K562 (cell line): Measurements from ENCODE around the gene IFNGR2. TPM values are rescaled to one million over a fixed set of nuclear protein-coding genes. Genes with fewer than 3 reads are reported as not detected.

Source experiments
- ATAC-seq: fragments of 200-7000 bp; cut with Tn5 transposase; 3 replicates; pipeline ENCODE4 v1.9.1; 2020; ENCODE audit warnings: moderate library complexity
- BruUV-seq: library from RNA; stranded (reverse); fragments of 400-500 nt; replicated peaks from 2 replicates; lab custom pipeline; 2021; lab: Mats Ljungman, UMichigan
- CTCF ChIA-PET: fragments of 300-600 bp; formaldehyde crosslinking; extraction: SDS; loops from one replicate; lab custom pipeline; 2021; ENCODE audit warnings: low intra/inter-chr PET ratio; lab: Yijun Ruan, JAX
- POLR2A ChIA-PET: fragments of 300-600, 350-650 bp; sonication (Branson Sonifier 250); formaldehyde crosslinking; extraction: SDS; loops from one replicate; lab custom pipeline; 2021; ENCODE audit warnings: antibody characterized with exemption, inconsistent platforms; lab: Yijun Ruan, JAX
- DNase-seq, 4 experiments: peaks; one replicate each; pipeline versions ENCODE4 v3.0.0 to v3.0.0-alpha.2; 2011 to 2018; ENCODE audit warnings: low spot score in 3 of 4, mixed read lengths in 3 of 4; ENCODE audit errors: extremely low read depth in 1 of 4
- FAIRE-seq: peaks from 2 replicates; lab custom pipeline; 2011; peaks lifted over from hg19 to GRCh38; lab: Jason Lieb, UNC
- H2AFZ ChIP-seq: 2 replicates; pipeline ENCODE4 v1.6.0; 2011; ENCODE audit warnings: low read depth, low read length, control low read depth, inconsistent platforms
- H3K27ac ChIP-seq: fragments of 200-600 bp; 3 replicates; pipeline ENCODE4 v1.8.0; 2011; ENCODE audit warnings: low read depth, mild to moderate bottlenecking, control low read depth, inconsistent platforms, low read length, moderate library complexity, mixed read lengths; ENCODE audit errors: extremely low read depth
- H3K27me3 ChIP-seq, 2 experiments: fragments of 300-600 bp in 1 of 2; 2 replicates in 1 of 2; 3 replicates in 1 of 2; pipeline versions ENCODE4 v1.6.0 to v1.8.0; 2011; ENCODE audit warnings: inconsistent platforms in 2 of 2, low read length in 2 of 2, mild to moderate bottlenecking in 1 of 2, mixed read lengths in 1 of 2, moderate library complexity in 1 of 2; ENCODE audit not compliant: control insufficient read depth in 2 of 2, insufficient read depth in 2 of 2
- H3K36me3 ChIP-seq: fragments of 300-600 bp; 3 replicates; pipeline ENCODE4 v1.8.0; 2011; ENCODE audit warnings: mild to moderate bottlenecking, low read length, inconsistent platforms; ENCODE audit not compliant: control insufficient read depth, insufficient read depth
- H3K4me1 ChIP-seq, 2 experiments: fragments of 200-600 bp in 1 of 2; replicated peaks in 1 of 2; 2 replicates in 1 of 2; 3 replicates in 1 of 2; pipeline versions ENCODE4 v1.5.1 to v1.8.0; 2011; ENCODE audit warnings: inconsistent platforms in 2 of 2, low read length in 2 of 2, mild to moderate bottlenecking in 1 of 2, mixed read lengths in 1 of 2, moderate library complexity in 1 of 2; ENCODE audit not compliant: control insufficient read depth in 2 of 2, insufficient read depth in 2 of 2
- H3K4me2 ChIP-seq: 2 replicates; pipeline ENCODE4 v1.6.1; 2011; ENCODE audit warnings: low read length, control low read depth, inconsistent platforms, mixed read lengths; ENCODE audit not compliant: insufficient read depth
- H3K4me3 ChIP-seq: fragments of 200-600 bp; sonication (generic), shearing (Covaris generic); 2 replicates; pipeline ENCODE4 v1.5.1; 2016; ENCODE audit warnings: control low read depth, inconsistent platforms
- H3K79me2 ChIP-seq: fragments of 200-600 bp; 3 replicates; pipeline ENCODE4 v1.8.0; 2011; ENCODE audit warnings: low read length, inconsistent platforms; ENCODE audit not compliant: control insufficient read depth, insufficient read depth
- H3K9ac ChIP-seq, 2 experiments: 2 replicates each; pipeline versions ENCODE4 v1.6.0 to v1.6.1; 2011; ENCODE audit warnings: low read depth in 2 of 2, low read length in 2 of 2, control low read depth in 1 of 2, inconsistent platforms in 1 of 2, mild to moderate bottlenecking in 1 of 2, mixed read lengths in 1 of 2; ENCODE audit not compliant: insufficient read depth in 1 of 2
- H3K9me1 ChIP-seq: one replicate; pipeline ENCODE4 v1.6.0; 2011; ENCODE audit warnings: inconsistent platforms, mild to moderate bottlenecking, low read length, moderate library complexity; ENCODE audit not compliant: control insufficient read depth, insufficient read depth
- H3K9me3 ChIP-seq: replicated peaks from 2 replicates; pipeline ENCODE4 v1.5.1; 2011; ENCODE audit warnings: low read depth, low read length, inconsistent platforms; ENCODE audit not compliant: control insufficient read depth, insufficient read depth
- H4K20me1 ChIP-seq: replicated peaks from 2 replicates; pipeline ENCODE4 v1.6.1; 2011; ENCODE audit warnings: low read length, inconsistent platforms, mixed read lengths; ENCODE audit not compliant: control insufficient read depth, insufficient read depth
- OTX1 ChIP-seq: fragments of 450-650 bp; formaldehyde crosslinking; IDR thresholded peaks from 2 replicates; pipeline ENCODE4 v1.4.0; 2022; ENCODE audit warnings: mild to moderate bottlenecking
- PRDM10 ChIP-seq: fragments of 450-650 bp; IDR thresholded peaks from 2 replicates; pipeline ENCODE4 v1.6.1; 2018; ENCODE audit not compliant: partially characterized antibody
- RBM15 ChIP-seq: fragments of 200-400 bp; formaldehyde crosslinking; IDR thresholded peaks from 2 replicates; pipeline ENCODE4 v1.6.1; 2018; ENCODE audit warnings: mild to moderate bottlenecking, low read length, moderate library complexity; ENCODE audit not compliant: insufficient read depth
- SPI1 ChIP-seq: IDR thresholded peaks from 2 replicates; pipeline ENCODE4 v1.6.1; 2011; ENCODE audit warnings: low read depth, low read length, control low read depth, borderline replicate concordance
- TBP ChIP-seq: optimal IDR thresholded peaks from 2 replicates; pipeline ENCODE3; 2011; ENCODE audit warnings: low read depth, low read length, improper control_type of control experiment
- XRCC4 ChIP-seq: IDR thresholded peaks from one replicate; pipeline ENCODE4 v1.6.1; 2011; ENCODE audit not compliant: insufficient read depth, insufficient read length; ENCODE audit errors: extremely low read depth
- ZFP36 ChIP-seq: fragments of 150-350 bp; IDR thresholded peaks from 2 replicates; pipeline ENCODE4 v1.6.1; 2018; ENCODE audit warnings: low read length, low read depth; ENCODE audit not compliant: partially characterized antibody
- WGBS: fragments of 100-300 bp; shearing (Covaris generic); methylation state at CpG from one replicate; pipeline ENCODE4 v1.1.6; 2016; ENCODE audit warnings: low coverage, mixed read lengths; ENCODE audit not compliant: insufficient coverage; ENCODE audit errors: missing lambda C conversion rate; 5-methylcytosine and 5-hydroxymethylcytosine counted together
- in situ Hi-C: fragments of 300-500 bp; cut with MboI; formaldehyde crosslinking; loops from 4 replicates; pipeline ENCODE4 v1.15.0; 2018; ENCODE audit warnings: inconsistent platforms, mixed read lengths
- intact Hi-C: fragments of 100-400 bp; cut with micrococcal nuclease; formaldehyde crosslinking; loops from 2 replicates; pipeline ENCODE4 v1.14.2; 2022
- polyA plus RNA-seq, 8 experiments: library from polyadenylated mRNA; depleted of rRNA in 4 of 8; stranded (reverse) in 5 of 8; unstranded in 3 of 8; fragments of >200 nt; fragmentation: Nextera tagmentation in 2 of 8; fragmentation: Illumina TruSeq in 1 of 8; extraction: Ambion mirVana in 2 of 8; extraction: Trizol in 1 of 8; gene quantifications; 2 replicates each; pipeline versions ENCODE4 v1.2.1 to v1.2.3, GENCODE V29; 2011 to 2014; ENCODE audit warnings: inconsistent platforms in 1 of 8, missing spikeins in 1 of 8
- total RNA-seq, 7 experiments: library from RNA; depleted of rRNA in 6 of 7; stranded (reverse); fragments of >200 nt in 6 of 7; fragmentation: Illumina TruSeq in 2 of 7; extraction: Trizol in 2 of 7; gene quantifications; 2 replicates each; pipeline versions ENCODE4 v1.2.1 to v1.2.3, GENCODE V29; 2011 to 2021; ENCODE audit warnings: low replicate concordance in 1 of 7

The IFNGR2 gene
- total and polyA plus RNA-seq, 9 of the 15 experiments (the other 6 are each of a cell fraction or from before 2014, with no cell fraction given), result 6.7 to 58.0 (median 28.5) TPM

GRCh38 chr21:33395891-33396331 lies 7.3 kb upstream of the IFNGR2 start:
- ATAC-seq (no peak), FAIRE-seq (no peak), DNase-seq (no peak)
- Histone ChIP-seq H3K4me1 (no peaks in the 10 kb centered on the region), H3K4me2 (no peak overlapping the region), H4K20me1 (no peaks in the 10 kb centered on the region), H3K9ac (no peak overlapping the region; a peak in 1 of 4 replicates), H3K4me3 (no peak overlapping the region), H2AFZ (0 out of 2 replicates have a peak overlapping the region, but pooled peaks have one; percentile 29), H3K79me2 (no peaks in the 10 kb centered on the region), H3K27me3 (no peaks in the 10 kb centered on the region), H3K9me3 (no peaks in the 10 kb centered on the region), H3K9me1 (no peaks in the 10 kb centered on the region), H3K27ac (no peak overlapping the region), H3K36me3 (no peaks in the 10 kb centered on the region)
- no peak for TF ChIP-seq ZFP36
- TF ChIP-seq SPI1, result no peak
- no peak for TF ChIP-seq RBM15
- TF ChIP-seq OTX1 (CRISPR knock-in tag), result no peak
- no peak for TF ChIP-seq XRCC4
- intact Hi-C loops, result no loop called here
- 38% methylated on average over 6 of the region's 6 CpGs for WGBS
- CTCF ChIA-PET, result no interaction called here
- in situ Hi-C loops, result no loop called here
- POLR2A ChIA-PET, result interaction anchor here (0.6 to 1.2 kb wide), 2 partner anchors 9 to 127 kb away, joined by 3 to 7 read pairs; no protein-coding TSS in a partner anchor
- BruUV-seq, result no TSS peak

DNA sequence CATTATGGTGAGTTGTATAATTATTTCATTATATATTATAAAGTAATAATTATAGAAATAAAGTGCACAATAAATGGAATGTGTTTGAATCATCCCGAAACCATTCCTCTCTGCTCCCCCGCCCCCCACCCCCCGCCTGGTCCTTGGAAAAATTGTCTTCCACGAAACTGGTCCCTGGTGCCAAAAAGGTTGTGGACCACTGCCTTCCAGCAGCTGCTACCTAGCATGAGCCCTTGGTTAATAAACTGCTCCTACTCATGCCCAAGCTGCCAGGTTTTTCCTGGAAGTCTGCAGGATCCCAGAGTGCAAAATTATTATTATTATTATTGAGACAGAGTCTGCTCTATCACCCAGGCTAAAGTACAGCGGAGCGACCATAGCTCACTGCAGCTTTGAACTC lies 6.8 kb upstream of the IFNGR2 start:
- DNase-seq (no peak), FAIRE-seq (no peak), ATAC-seq (no peak)
- ChIA-PET CTCF (no interaction called here), POLR2A (interaction anchor here (0.6 to 1.2 kb wide), 2 partner anchors 10 to 88 kb away, joined by 3 to 7 read pairs; no protein-coding TSS in a partner anchor)
- no peak overlapping the region for H3K4me2 ChIP-seq
- H3K79me2 ChIP-seq, result no peaks in the 10 kb centered on the region
- H3K9ac ChIP-seq, result no peak overlapping the region
- no peak overlapping the region for H3K4me3 ChIP-seq
- H2AFZ ChIP-seq, result no peak overlapping the region
- H3K4me1 ChIP-seq, result 0 out of 5 replicates have a peak, but pooled peaks cover 0 to 3% of the 10 kb centered on the region in 2 experiments
- H3K27me3 ChIP-seq, result no peaks in the 10 kb centered on the region
- no peaks in the 10 kb centered on the region for H3K36me3 ChIP-seq
- intact Hi-C loops, result no loop called here
- in situ Hi-C loops, result no loop called here
- BruUV-seq, result no TSS peak
- no peak overlapping the region for H3K27ac ChIP-seq
- 55% methylated on average over 6 of the region's 6 CpGs for WGBS
- H3K9me1 ChIP-seq, result no peaks in the 10 kb centered on the region
- no peaks in the 10 kb centered on the region for H4K20me1 ChIP-seq
- no peaks in the 10 kb centered on the region for H3K9me3 ChIP-seq
- TF ChIP-seq PRDM10 (no peak), TBP (no peak)
